Measurements from ENCODE around the gene SULT1A3.
"Not testable (repeated sequence)": the region's sequence is repeated elsewhere in the genome, so short reads cannot be mapped to it uniquely, and the experiment has no call there.

- TF ChIP-seq CTCF (IDR thresholded peaks at IDR 0.05 in 4 of 5, conservative IDR thresholded peaks at IDR 0.05 in 1 of 5); POLR2A (IDR thresholded peaks at IDR 0.05): not testable (repeated sequence)
Observed at GRCh38 chr16:30193615-30194014, 5.4 kb upstream of the SULT1A3 start, which contains the start of the genes BOLA2B and SLX1A.

All from gastrocnemius medialis (tissue), 4 donors.